SK-N-SH (cell line): ENCODE measurements around the gene GAB2. TPM values are rescaled to one million over a fixed set of nuclear protein-coding genes. Genes with fewer than 3 reads are reported as not detected.

ENCODE experiments used
- CTCF ChIA-PET: fragments of 300-600, 350-600 bp; formaldehyde crosslinking; extraction: SDS; loops from one replicate; lab custom pipeline; 2021; lab: Yijun Ruan, JAX
- POLR2A ChIA-PET: fragments of 350-600 bp; sonication (Branson Sonifier 250); formaldehyde crosslinking; extraction: SDS; loops from one replicate; lab custom pipeline; 2020; ENCODE audit warnings: antibody characterized with exemption, inconsistent platforms; lab: Yijun Ruan, JAX
- DNase-seq: peaks from one replicate; pipeline ENCODE4 v3.0.0; 2012
- H2AFZ ChIP-seq: fragments of 200-600 bp; sonication (generic); 2 replicates; pipeline ENCODE4 v1.8.1; 2016; ENCODE audit warnings: antibody characterized with exemption, mild to moderate bottlenecking, low read depth
- H3F3A ChIP-seq: fragments of 200-600 bp; sonication (generic); replicated peaks from 2 replicates; pipeline ENCODE3; 2016; ENCODE audit warnings: antibody characterized with exemption, mild to moderate bottlenecking; ENCODE audit not compliant: insufficient read depth
- H3K27ac ChIP-seq, 2 experiments: fragments of 200-500 bp in 1 of 2; fragments of 200-600 bp in 1 of 2; sonication (Bioruptor generic) in 1 of 2; sonication (generic), shearing (Covaris generic) in 1 of 2; 2 replicates each; pipeline versions ENCODE4 v1.5.1 to v1.6.1; 2014 to 2016; ENCODE audit warnings: low read depth in 2 of 2, inconsistent platforms in 1 of 2, low read length in 1 of 2, mild to moderate bottlenecking in 1 of 2, mixed read lengths in 1 of 2
- H3K27me3 ChIP-seq: fragments of 200-600 bp; sonication (generic), shearing (Covaris generic); 2 replicates; pipeline ENCODE4 v1.6.1; 2016; ENCODE audit warnings: mixed run types; ENCODE audit not compliant: insufficient read depth
- H3K36me3 ChIP-seq, 2 experiments: fragments of 200-500 bp in 1 of 2; fragments of 200-600 bp in 1 of 2; sonication (Bioruptor generic) in 1 of 2; sonication (generic) in 1 of 2; replicated peaks in 1 of 2; 2 replicates each; pipeline versions ENCODE3 to v1.5.1; 2014 to 2016; ENCODE audit warnings: low read length in 1 of 2, mild to moderate bottlenecking in 1 of 2; ENCODE audit not compliant: insufficient read depth in 2 of 2, control insufficient read depth in 1 of 2
- H3K4me1 ChIP-seq, 2 experiments: fragments of 200-500 bp in 1 of 2; fragments of 200-600 bp in 1 of 2; sonication (Bioruptor generic) in 1 of 2; sonication (generic), shearing (Covaris generic) in 1 of 2; 2 replicates each; pipeline versions ENCODE4 v1.5.1 to v1.6.1; 2014 to 2016; ENCODE audit warnings: low read depth in 1 of 2, low read length in 1 of 2, mixed run types in 1 of 2; ENCODE audit not compliant: insufficient read depth in 2 of 2, control insufficient read depth in 1 of 2
- H3K4me2 ChIP-seq: fragments of 200-600 bp; sonication (generic), shearing (Covaris generic); 2 replicates; pipeline ENCODE4 v1.6.1; 2017; ENCODE audit warnings: mixed run types
- H3K4me3 ChIP-seq, 2 experiments: fragments of 200-500 bp in 1 of 2; fragments of 200-600 bp in 1 of 2; sonication (Bioruptor generic) in 1 of 2; sonication (generic), shearing (Covaris generic) in 1 of 2; 2 replicates each; pipeline versions ENCODE4 v1.5.1 to v1.8.1; 2014 to 2016; ENCODE audit warnings: low read depth in 2 of 2, inconsistent platforms in 1 of 2, low read length in 1 of 2, mild to moderate bottlenecking in 1 of 2, mixed read lengths in 1 of 2, moderate library complexity in 1 of 2
- H3K79me2 ChIP-seq: fragments of 200-600 bp; sonication (generic); 2 replicates; pipeline ENCODE4 v1.8.1; 2017; ENCODE audit warnings: mild to moderate bottlenecking; ENCODE audit not compliant: insufficient read depth
- H3K9ac ChIP-seq: fragments of 200-600 bp; sonication (generic); 2 replicates; pipeline ENCODE4 v1.6.1; 2017; ENCODE audit warnings: mixed run types
- H3K9me2 ChIP-seq: fragments of 200-600 bp; sonication (generic); 2 replicates; pipeline ENCODE4 v1.6.1; 2017; ENCODE audit warnings: mixed run types
- H3K9me3 ChIP-seq: fragments of 200-600 bp; sonication (generic); 2 replicates; pipeline ENCODE4 v1.6.1; 2017; ENCODE audit warnings: mixed run types, mild to moderate bottlenecking, moderate library complexity
- H4K20me1 ChIP-seq: fragments of 200-600 bp; sonication (generic); 2 replicates; pipeline ENCODE4 v1.6.1; 2017; ENCODE audit warnings: mild to moderate bottlenecking, mixed run types; ENCODE audit not compliant: insufficient read depth
- EP300 ChIP-seq, 2 experiments: IDR thresholded peaks; 2 replicates each; pipeline versions ENCODE4 v1.4.0 to v1.6.1; 2012; ENCODE audit warnings: borderline replicate concordance in 1 of 2, low read depth in 1 of 2, low read length in 1 of 2
- FOXJ3 ChIP-seq: sonication (generic); formaldehyde crosslinking; IDR thresholded peaks from 2 replicates; pipeline ENCODE4 v1.5.1; 2020; ENCODE audit warnings: mild to moderate bottlenecking, missing genetic modification reagents
- GATA2 ChIP-seq: sonication (generic); formaldehyde crosslinking; IDR thresholded peaks from 2 replicates; pipeline ENCODE4 v1.5.0; 2020; ENCODE audit warnings: mild to moderate bottlenecking, missing genetic modification reagents
- MEF2A ChIP-seq: IDR thresholded peaks from 2 replicates; pipeline ENCODE4 v1.4.0; 2012; ENCODE audit warnings: low read depth, borderline replicate concordance
- MXI1 ChIP-seq: IDR thresholded peaks from 2 replicates; pipeline ENCODE4 v1.6.1; 2012; ENCODE audit warnings: mild to moderate bottlenecking, low read depth, low read length, improper control_type of control experiment
- NRF1 ChIP-seq: IDR thresholded peaks from 2 replicates; pipeline ENCODE4 v1.6.1; 2012; ENCODE audit warnings: low read depth, mild to moderate bottlenecking, low read length
- RAD21 ChIP-seq: IDR thresholded peaks from 2 replicates; pipeline ENCODE4 v1.6.1; 2012; ENCODE audit warnings: mild to moderate bottlenecking, low read length
- RCOR1 ChIP-seq: fragments of 150-350 bp; IDR thresholded peaks from 2 replicates; pipeline ENCODE4 v1.6.1; 2017; ENCODE audit warnings: antibody characterized with exemption, low read length
- RFX5 ChIP-seq: IDR thresholded peaks from 2 replicates; pipeline ENCODE4 v1.6.1; 2012; ENCODE audit warnings: mild to moderate bottlenecking, improper control_type of control experiment, low read length
- SIN3A ChIP-seq: IDR thresholded peaks from 2 replicates; pipeline ENCODE4 v1.6.1; 2012; ENCODE audit warnings: low read depth, mild to moderate bottlenecking, low read length, moderate library complexity, borderline replicate concordance
- TEAD4 ChIP-seq: IDR thresholded peaks from 2 replicates; pipeline ENCODE4 v1.4.0; 2012; ENCODE audit warnings: mild to moderate bottlenecking, borderline replicate concordance; ENCODE audit not compliant: insufficient read depth
- YY1 ChIP-seq: IDR thresholded peaks from 2 replicates; pipeline ENCODE4 v1.4.0; 2012; ENCODE audit warnings: low read depth, mild to moderate bottlenecking
- WGBS: methylation state at CpG from one replicate; pipeline ENCODE4 v1.1.6; 2017; ENCODE audit warnings: low lambda C conversion rate; 5-methylcytosine and 5-hydroxymethylcytosine counted together
- polyA plus RNA-seq, 3 experiments: library from polyadenylated mRNA; depleted of rRNA; stranded (reverse); fragments of >200 nt; gene quantifications; 2 replicates each; pipeline ENCODE4 v1.2.3, GENCODE V29; 2012
- TF ChIP-seq, protein P1 (sequence below): fragments of 150-350 bp; IDR thresholded peaks from 2 replicates; pipeline ENCODE4 v1.6.1; 2017; ENCODE audit warnings: antibody characterized with exemption, low read length, low read depth, borderline replicate concordance
- TF ChIP-seq, protein P2 (sequence below): IDR thresholded peaks from 2 replicates; pipeline ENCODE4 v1.6.1; 2012; ENCODE audit warnings: mild to moderate bottlenecking, low read depth, low read length, moderate library complexity

Gene GAB2
- polyA plus RNA-seq, 1 of the 3 experiments (the other 2 are of a cell fraction), result 5.6 TPM

DNA sequence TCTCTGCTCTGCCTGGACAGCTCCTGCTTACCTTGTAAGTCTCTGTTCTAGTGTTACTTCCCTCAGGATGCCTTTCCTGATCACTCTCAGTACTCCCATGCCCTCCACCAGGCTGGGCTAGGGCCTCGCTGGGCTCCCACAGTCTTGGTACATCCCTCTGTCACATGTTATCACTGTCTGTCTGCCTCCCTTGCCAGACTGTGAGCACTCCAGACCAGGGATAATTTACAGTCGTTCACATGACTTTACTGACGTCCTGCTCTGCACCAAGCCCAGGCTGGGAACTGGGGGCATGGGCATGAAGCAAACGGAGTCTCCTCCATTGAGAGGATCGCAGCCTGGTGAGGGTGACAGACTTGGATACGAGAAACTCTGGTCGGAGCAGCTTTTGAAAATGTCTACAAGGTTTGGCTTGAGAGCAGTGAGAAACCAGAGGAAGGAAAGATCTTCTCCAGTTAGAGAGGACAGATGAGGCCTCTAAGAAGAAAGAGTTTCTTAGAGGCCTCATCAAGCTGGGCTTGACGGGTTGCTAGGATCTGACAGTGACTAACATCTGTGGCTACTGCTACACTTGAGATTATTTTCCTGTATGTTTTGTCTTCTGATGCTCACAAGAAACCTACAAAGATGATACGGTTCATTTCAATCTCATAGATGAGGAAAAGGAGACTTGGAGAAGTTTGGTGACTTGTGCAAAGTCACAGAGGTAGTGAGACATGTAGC lies 216.4 kb downstream of the GAB2 start (continued):
- TF ChIP-seq YY1 (no peak), RFX5 (no peak)

DNA sequence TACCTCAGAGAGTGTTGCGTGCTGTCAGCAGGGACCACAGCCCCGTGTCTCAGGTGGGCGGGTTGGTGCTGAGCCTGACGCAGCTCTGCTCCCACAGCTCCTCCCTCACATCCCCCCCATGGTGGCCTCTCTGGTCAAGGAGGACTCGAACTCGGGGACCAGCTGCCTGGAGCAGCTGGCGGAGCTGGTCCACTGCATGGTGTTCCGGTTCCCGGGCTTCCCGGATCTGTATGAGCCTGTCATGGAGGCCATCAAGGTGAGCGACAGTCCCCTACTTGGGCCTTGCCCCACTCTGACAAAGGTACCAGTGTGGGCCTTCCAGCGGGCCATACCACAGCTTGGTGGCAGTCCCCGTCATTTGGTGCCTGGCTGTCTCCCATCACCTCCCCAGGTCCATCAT lies 217.1 kb downstream of the GAB2 start:
- H4K20me1 ChIP-seq, result no peaks in the 10 kb centered on the region
- WGBS, result 100% methylated on average over 3 of the region's 13 CpGs

More for the DNA sequence above, 217.1 kb downstream of the GAB2 start:
- ChIA-PET CTCF (no interaction called here), POLR2A (no interaction called here)
- no peak overlapping the region for H3K4me3 ChIP-seq
- H3K79me2 ChIP-seq, result peaks cover 7% of the 10 kb centered on the region; the same call in 1 of the 2 replicates
- peaks cover 0 to 37% of the 10 kb centered on the region in 2 experiments for H3K36me3 ChIP-seq
- H2AFZ ChIP-seq, result no peak overlapping the region
- no peak overlapping the region for H3K27ac ChIP-seq
- H3K4me1 ChIP-seq, result no peaks in the 10 kb centered on the region; a peak in 1 of 4 replicates
- H3K27me3 ChIP-seq, result no peaks in the 10 kb centered on the region
- DNase-seq, result no peak
- H3K9me3 ChIP-seq, result no peaks in the 10 kb centered on the region
- no peaks in the 10 kb centered on the region for H3F3A ChIP-seq
- TF ChIP-seq MEF2A (no peak), TEAD4 (no peak), RAD21 (no peak), NRF1 (no peak), GATA2 (CRISPR knock-in tag) (no peak), RFX5 (no peak), YY1 (no peak), MXI1 (no peak), EP300 (IDR thresholded peaks at IDR 0.05; ENCODE audit: borderline replicate concordance in 1 of 2, low read depth in 1 of 2, low read length in 1 of 2) (no peak), FOXJ3 (CRISPR knock-in tag) (no peak), SIN3A (no peak), RCOR1 (no peak)
- TF ChIP-seq, protein P1, sequence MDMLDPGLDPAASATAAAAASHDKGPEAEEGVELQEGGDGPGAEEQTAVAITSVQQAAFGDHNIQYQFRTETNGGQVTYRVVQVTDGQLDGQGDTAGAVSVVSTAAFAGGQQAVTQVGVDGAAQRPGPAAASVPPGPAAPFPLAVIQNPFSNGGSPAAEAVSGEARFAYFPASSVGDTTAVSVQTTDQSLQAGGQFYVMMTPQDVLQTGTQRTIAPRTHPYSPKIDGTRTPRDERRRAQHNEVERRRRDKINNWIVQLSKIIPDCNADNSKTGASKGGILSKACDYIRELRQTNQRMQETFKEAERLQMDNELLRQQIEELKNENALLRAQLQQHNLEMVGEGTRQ, result no peak
- TF ChIP-seq, protein P2, sequence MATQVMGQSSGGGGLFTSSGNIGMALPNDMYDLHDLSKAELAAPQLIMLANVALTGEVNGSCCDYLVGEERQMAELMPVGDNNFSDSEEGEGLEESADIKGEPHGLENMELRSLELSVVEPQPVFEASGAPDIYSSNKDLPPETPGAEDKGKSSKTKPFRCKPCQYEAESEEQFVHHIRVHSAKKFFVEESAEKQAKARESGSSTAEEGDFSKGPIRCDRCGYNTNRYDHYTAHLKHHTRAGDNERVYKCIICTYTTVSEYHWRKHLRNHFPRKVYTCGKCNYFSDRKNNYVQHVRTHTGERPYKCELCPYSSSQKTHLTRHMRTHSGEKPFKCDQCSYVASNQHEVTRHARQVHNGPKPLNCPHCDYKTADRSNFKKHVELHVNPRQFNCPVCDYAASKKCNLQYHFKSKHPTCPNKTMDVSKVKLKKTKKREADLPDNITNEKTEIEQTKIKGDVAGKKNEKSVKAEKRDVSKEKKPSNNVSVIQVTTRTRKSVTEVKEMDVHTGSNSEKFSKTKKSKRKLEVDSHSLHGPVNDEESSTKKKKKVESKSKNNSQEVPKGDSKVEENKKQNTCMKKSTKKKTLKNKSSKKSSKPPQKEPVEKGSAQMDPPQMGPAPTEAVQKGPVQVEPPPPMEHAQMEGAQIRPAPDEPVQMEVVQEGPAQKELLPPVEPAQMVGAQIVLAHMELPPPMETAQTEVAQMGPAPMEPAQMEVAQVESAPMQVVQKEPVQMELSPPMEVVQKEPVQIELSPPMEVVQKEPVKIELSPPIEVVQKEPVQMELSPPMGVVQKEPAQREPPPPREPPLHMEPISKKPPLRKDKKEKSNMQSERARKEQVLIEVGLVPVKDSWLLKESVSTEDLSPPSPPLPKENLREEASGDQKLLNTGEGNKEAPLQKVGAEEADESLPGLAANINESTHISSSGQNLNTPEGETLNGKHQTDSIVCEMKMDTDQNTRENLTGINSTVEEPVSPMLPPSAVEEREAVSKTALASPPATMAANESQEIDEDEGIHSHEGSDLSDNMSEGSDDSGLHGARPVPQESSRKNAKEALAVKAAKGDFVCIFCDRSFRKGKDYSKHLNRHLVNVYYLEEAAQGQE, result no peak
- TF ChIP-seq, all 33 proteins: peak for 0
- no peaks in the 10 kb centered on the region for H3K9me2 ChIP-seq
- no peak overlapping the region for H3K4me2 ChIP-seq
- no peak overlapping the region for H3K9ac ChIP-seq
